ENCODE measurements around the gene PALLD.

The PALLD gene

GRCh38 chr4:168866635-168867034, 369.8 kb downstream of the PALLD start:
- CTCF ChIA-PET = interaction anchor here (0.6 kb wide), 1 partner anchor 736 kb away, joined by 3 read pairs; no protein-coding TSS in a partner anchor
- Histone ChIP-seq H3K4me1 (ENCODE audit: control insufficient read depth, insufficient read depth, low read length) (no peaks in the 10 kb centered on the region), H3K27ac (ENCODE audit: extremely low read depth, low read depth, low read length) (no peak overlapping the region), H3K36me3 (ENCODE audit: control insufficient read depth in 2 of 2, insufficient read depth in 1 of 2, low read length in 2 of 2) (peaks cover 0 to 9% of the 10 kb centered on the region in 2 experiments; a peak in 1 of 3 replicates), H3K9me3 (ENCODE audit: control insufficient read depth, insufficient read depth, low read depth, low read length) (no peaks in the 10 kb centered on the region), H3K4me3 (ENCODE audit: low read depth, low read length) (no peak overlapping the region)
- TF ChIP-seq ZNF404 (tag by site-specific recombination; IDR thresholded peaks at IDR 0.05) (no peak), SP2 (tag by site-specific recombination; IDR thresholded peaks at IDR 0.05) (no peak)
- POLR2A ChIA-PET = no interaction called here

GRCh38 chr4:168867128-168867527, 370.3 kb downstream of the PALLD start:
- Histone ChIP-seq H3K4me3 (ENCODE audit: low read depth, low read length) (no peak overlapping the region), H3K4me1 (ENCODE audit: control insufficient read depth, insufficient read depth, low read length) (no peaks in the 10 kb centered on the region), H3K9me3 (ENCODE audit: control insufficient read depth, insufficient read depth, low read depth, low read length) (no peaks in the 10 kb centered on the region), H3K36me3 (ENCODE audit: control insufficient read depth in 2 of 2, insufficient read depth in 1 of 2, low read length in 2 of 2) (peaks cover 0 to 12% of the 10 kb centered on the region in 2 experiments; a peak in 1 of 3 replicates), H3K27ac (ENCODE audit: extremely low read depth, low read depth, low read length) (no peak overlapping the region)
- ChIA-PET POLR2A (no interaction called here), CTCF (no interaction called here)
- TF ChIP-seq ZFP3 (tag by site-specific recombination; IDR thresholded peaks at IDR 0.05; ENCODE audit: low read depth) (no peak), ZNF138 (tag by site-specific recombination; IDR thresholded peaks at IDR 0.05; ENCODE audit: borderline replicate concordance) (no peak), ZNF48 (tag by site-specific recombination; IDR thresholded peaks at IDR 0.05) (no peak), ZNF174 (tag by site-specific recombination; IDR thresholded peaks at IDR 0.05) (no peak), ZNF112 (tag by site-specific recombination; IDR thresholded peaks at IDR 0.05) (no peak), ZNF202 (tag by site-specific recombination; IDR thresholded peaks at IDR 0.05; ENCODE audit: borderline replicate concordance) (no peak), PRDM10 (tag by site-specific recombination; IDR thresholded peaks at IDR 0.05) (no peak), ZNF639 (tag by site-specific recombination; IDR thresholded peaks at IDR 0.05) (no peak), ZNF571 (tag by site-specific recombination; IDR thresholded peaks at IDR 0.05) (no peak), ZBTB26 (tag by site-specific recombination; optimal IDR thresholded peaks at IDR 0.05) (no peak), ZNF184 (tag by site-specific recombination; IDR thresholded peaks at IDR 0.05) (no peak), ZNF394 (tag by site-specific recombination; IDR thresholded peaks at IDR 0.05; ENCODE audit: borderline replicate concordance) (no peak)

- TF ChIP-seq ZNF202 (tag by site-specific recombination; IDR thresholded peaks at IDR 0.05; ENCODE audit: borderline replicate concordance) (no peak), SP3 (tag by site-specific recombination; IDR thresholded peaks at IDR 0.05) (no peak)
- no peak overlapping the region for H3K4me3 ChIP-seq (ENCODE audit: low read depth, low read length)
- ChIA-PET CTCF (no interaction called here), POLR2A (no interaction called here)
- no peaks in the 10 kb centered on the region for H3K4me1 ChIP-seq (ENCODE audit: control insufficient read depth, insufficient read depth, low read length)
- H3K27ac ChIP-seq (ENCODE audit: extremely low read depth, low read depth, low read length) = no peak overlapping the region
- H3K9me3 ChIP-seq (ENCODE audit: control insufficient read depth, insufficient read depth, low read depth, low read length) = no peaks in the 10 kb centered on the region
- H3K36me3 ChIP-seq (ENCODE audit: control insufficient read depth in 2 of 2, insufficient read depth in 1 of 2, low read length in 2 of 2) = peaks cover 0 to 9% of the 10 kb centered on the region in 2 experiments; a peak in 1 of 3 replicates
These were observed 371.4 kb downstream of the PALLD start for GRCh38 chr4:168868044-168868781.

All from HEK293 (cell line).